ENCODE data around the gene SPOCK3.

SPOCK3 gene

GRCh38 chr4:167171928-167172327, 62.4 kb downstream of the SPOCK3 start:
- no peak for DNase-seq

GRCh38 chr4:167168611-167169010, 65.7 kb downstream of the SPOCK3 start:
- DNase-seq = no peak

- DNase-seq = no peak
Measured at GRCh38 chr4:167150587-167150986, 83.7 kb downstream of the SPOCK3 start.

GRCh38 chr4:167144605-167145004, 89.7 kb downstream of the SPOCK3 start:
- DNase-seq = no peak

GRCh38 chr4:167143018-167143417, 91.3 kb downstream of the SPOCK3 start:
- no peak for DNase-seq

- no peak for DNase-seq
Measured at GRCh38 chr4:167136270-167136669, 98.0 kb downstream of the SPOCK3 start.

GRCh38 chr4:167129146-167129545, 105.1 kb downstream of the SPOCK3 start:
- DNase-seq = no peak

GRCh38 chr4:167119392-167119791, 114.9 kb downstream of the SPOCK3 start:
- DNase-seq = no peak

GRCh38 chr4:167117273-167117672, 117.0 kb downstream of the SPOCK3 start:
- DNase-seq = no peak

GRCh38 chr4:167114416-167114971, 119.8 kb downstream of the SPOCK3 start:
- no peak for DNase-seq

GRCh38 chr4:167111622-167112021, 122.7 kb downstream of the SPOCK3 start:
- DNase-seq = no peak

- no peak for DNase-seq
Measured at GRCh38 chr4:167111092-167111491, 123.2 kb downstream of the SPOCK3 start.

GRCh38 chr4:167109859-167110258, 124.4 kb downstream of the SPOCK3 start:
- DNase-seq = no peak

- no peak for DNase-seq
Measured at GRCh38 chr4:167105857-167106256, 128.4 kb downstream of the SPOCK3 start.

- DNase-seq = no peak
Measured at GRCh38 chr4:167102475-167102874, 131.8 kb downstream of the SPOCK3 start.

GRCh38 chr4:167101035-167101434, 133.3 kb downstream of the SPOCK3 start:
- DNase-seq = no peak

GRCh38 chr4:167100120-167100519, 134.2 kb downstream of the SPOCK3 start:
- no peak for DNase-seq

- no peak for DNase-seq
Measured at GRCh38 chr4:167088115-167088514, 146.2 kb downstream of the SPOCK3 start.

GRCh38 chr4:167084321-167084720, 150.0 kb downstream of the SPOCK3 start:
- no peak for DNase-seq

- peak in 1 of 2 experiments; percentile 46 for DNase-seq
Measured at GRCh38 chr4:167079762-167080161, 154.5 kb downstream of the SPOCK3 start.

GRCh38 chr4:167052631-167053091, 181.6 kb downstream of the SPOCK3 start:
- no peak for DNase-seq

- DNase-seq = no peak
Measured at GRCh38 chr4:167049257-167049656, 185.0 kb downstream of the SPOCK3 start.

GRCh38 chr4:167041524-167041923, 192.8 kb downstream of the SPOCK3 start:
- DNase-seq = no peak

GRCh38 chr4:167035390-167035789, 198.9 kb downstream of the SPOCK3 start:
- no peak for DNase-seq

GRCh38 chr4:167034983-167035382, 199.3 kb downstream of the SPOCK3 start:
- no peak for DNase-seq

Data from NCI-H524 (cell line).